ENCODE results near the gene SUGT1.
"Not testable (repeated sequence)": the region's sequence is repeated elsewhere in the genome, so short reads cannot be mapped to it uniquely, and the experiment has no call there.

- TF ChIP-seq, protein P1, sequence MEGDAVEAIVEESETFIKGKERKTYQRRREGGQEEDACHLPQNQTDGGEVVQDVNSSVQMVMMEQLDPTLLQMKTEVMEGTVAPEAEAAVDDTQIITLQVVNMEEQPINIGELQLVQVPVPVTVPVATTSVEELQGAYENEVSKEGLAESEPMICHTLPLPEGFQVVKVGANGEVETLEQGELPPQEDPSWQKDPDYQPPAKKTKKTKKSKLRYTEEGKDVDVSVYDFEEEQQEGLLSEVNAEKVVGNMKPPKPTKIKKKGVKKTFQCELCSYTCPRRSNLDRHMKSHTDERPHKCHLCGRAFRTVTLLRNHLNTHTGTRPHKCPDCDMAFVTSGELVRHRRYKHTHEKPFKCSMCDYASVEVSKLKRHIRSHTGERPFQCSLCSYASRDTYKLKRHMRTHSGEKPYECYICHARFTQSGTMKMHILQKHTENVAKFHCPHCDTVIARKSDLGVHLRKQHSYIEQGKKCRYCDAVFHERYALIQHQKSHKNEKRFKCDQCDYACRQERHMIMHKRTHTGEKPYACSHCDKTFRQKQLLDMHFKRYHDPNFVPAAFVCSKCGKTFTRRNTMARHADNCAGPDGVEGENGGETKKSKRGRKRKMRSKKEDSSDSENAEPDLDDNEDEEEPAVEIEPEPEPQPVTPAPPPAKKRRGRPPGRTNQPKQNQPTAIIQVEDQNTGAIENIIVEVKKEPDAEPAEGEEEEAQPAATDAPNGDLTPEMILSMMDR (IDR thresholded peaks at IDR 0.05), result not testable (repeated sequence)
- TF ChIP-seq POLR2A (IDR thresholded peaks at IDR 0.05), result not testable (repeated sequence)
These were observed 55.6 kb downstream of the SUGT1 start for GRCh38 chr13:52708266-52708665.

Data from transverse colon (tissue), 3 donors.